Adrenal gland (tissue), 12 donors: ENCODE data around the gene RPL27. TPM values are rescaled to one million over a fixed set of nuclear protein-coding genes. Genes with fewer than 3 reads are reported as not detected.

Experiments
- DNase-seq, 7 donors: peaks; one replicate each; pipeline ENCODE4 v3.0.0-alpha.2; 2019 to 2020
- H3K27ac ChIP-seq, 5 donors: fragments of 200-600 bp; sonication (generic) in 4 of 5; 1 replicate in 3 of 5; 2 replicates in 2 of 5; pipeline versions ENCODE4 v1.5.1 to v1.8.0; 2016 to 2020; ENCODE audit warnings: mild to moderate bottlenecking in 1 of 5
- H3K27me3 ChIP-seq: fragments of 200-600 bp; 2 replicates; pipeline ENCODE4 v1.8.0; 2021
- H3K36me3 ChIP-seq, 2 donors: fragments of 200-600 bp; replicated peaks in 1 of 2; 1 replicate in 1 of 2; 2 replicates in 1 of 2; pipeline versions ENCODE4 v1.5.1 to v1.8.0; 2018 to 2022
- H3K4me1 ChIP-seq, 2 donors: fragments of 200-600 bp; replicated peaks in 1 of 2; 1 replicate in 1 of 2; 2 replicates in 1 of 2; pipeline versions ENCODE4 v1.5.1 to v1.8.0; 2018 to 2021
- H3K4me3 ChIP-seq, 4 donors: fragments of 200-600 bp; sonication (generic) in 3 of 4; one replicate each; pipeline ENCODE4 v1.5.1; 2016 to 2018
- H3K9me3 ChIP-seq, 3 donors: fragments of 200-600 bp; sonication (generic) in 1 of 3; replicated peaks in 1 of 3; 1 replicate in 2 of 3; 2 replicates in 1 of 3; pipeline versions ENCODE4 v1.5.1 to v1.8.0; 2016 to 2021
- CTCF ChIP-seq, 6 experiments: fragments of 450-650 bp in 4 of 6; fragments of 200-600 bp in 2 of 6; sonication (generic) in 1 of 6; IDR thresholded peaks; 1 replicate in 5 of 6; 2 replicates in 1 of 6; pipeline versions ENCODE4 v1.5.1 to v1.8.0; 2016 to 2021; ENCODE audit warnings: antibody characterized with exemption in 6 of 6, mild to moderate bottlenecking in 2 of 6, moderate library complexity in 1 of 6
- POLR2A ChIP-seq, 2 donors: fragments of 450-650 bp; IDR thresholded peaks; one replicate each; pipeline ENCODE4 v1.6.1; 2017; ENCODE audit warnings: antibody characterized with exemption in 2 of 2, mild to moderate bottlenecking in 2 of 2, moderate library complexity in 1 of 2
- WGBS, 4 donors: extraction: QIAGEN DNeasy Blood & Tissue Kit in 2 of 4; methylation state at CpG; one replicate each; pipeline versions ENCODE4 v1.1.5 to v1.1.7; 2013 to 2017; 5-methylcytosine and 5-hydroxymethylcytosine counted together
- intact Hi-C, 2 donors: fragments of 100-400 bp; cut with DNase I; formaldehyde crosslinking; loops; one replicate each; pipeline versions ENCODE4 v1.14.1 to v1.15.0; 2022 to 2023
- polyA plus RNA-seq, 3 donors: library from polyadenylated mRNA; stranded (reverse); fragments of 200-250 nt in 2 of 3; fragments of 350-450 nt in 1 of 3; fragmentation: Illumina TruSeq in 1 of 3; extraction: RNeasy Lipid Tissue Mini Kit (QIAGEN cat#74804) in 1 of 3; gene quantifications; one replicate each; pipeline ENCODE4 v1.2.3, GENCODE V29; 2013 to 2014
- small RNA-seq, 2 donors: library from RNA; depleted of rRNA; stranded (forward); fragments of <200 nt; gene quantifications; one replicate each; pipeline ENCODE3, GENCODE V24; 2016
- total RNA-seq, 9 donors: library from RNA; depleted of rRNA in 4 of 9; stranded (reverse); fragments of >200 nt in 4 of 9; fragments of 120-200 nt in 1 of 9; fragmentation: NEBNext Ultra II Directional in 1 of 9; extraction: Animal tissue kit (Norgen Biotek cat#: 25700) in 1 of 9; gene quantifications; one replicate each; pipeline versions ENCODE4 v1.1.0 to v1.2.4, GENCODE V29; 2013 to 2023
- donor health status: healthy with polysubstance abuse.
- donor health status: Bipolar disorder and iron deficiency.
- donor health status: DM: yes; HTN: yes; CAD: no.
- donor health status: DM: no; HTN: no; CAD: no.
- donor health status: DM: no; HTN: no; CAD: no.
- donor health status: DM: yes; HTN: yes; CAD: no.

The RPL27 gene
- total and polyA plus RNA-seq, 12 donors, result 356 to 2,291 (median 1,072) TPM

GRCh38 chr17:43042025-43042628 lies 43.9 kb downstream of the RPL27 start:
- H3K36me3 ChIP-seq, result no peaks in the 10 kb centered on the region
- H3K27ac ChIP-seq, result no peak overlapping the region
- intact Hi-C loops, result no loop called here
- WGBS, 4 donors, result 75 to 82% (median 81%) methylated on average over 5 of the region's 5 CpGs
- H3K27me3 ChIP-seq, result no peaks in the 10 kb centered on the region
- no peaks in the 10 kb centered on the region for H3K4me1 ChIP-seq
- no peak for DNase-seq
- no peak overlapping the region for H3K4me3 ChIP-seq
- no peak for TF ChIP-seq POLR2A (IDR thresholded peaks at IDR 0.05)
- no peak for TF ChIP-seq CTCF (IDR thresholded peaks at IDR 0.05)
- no peaks in the 10 kb centered on the region for H3K9me3 ChIP-seq

DNA sequence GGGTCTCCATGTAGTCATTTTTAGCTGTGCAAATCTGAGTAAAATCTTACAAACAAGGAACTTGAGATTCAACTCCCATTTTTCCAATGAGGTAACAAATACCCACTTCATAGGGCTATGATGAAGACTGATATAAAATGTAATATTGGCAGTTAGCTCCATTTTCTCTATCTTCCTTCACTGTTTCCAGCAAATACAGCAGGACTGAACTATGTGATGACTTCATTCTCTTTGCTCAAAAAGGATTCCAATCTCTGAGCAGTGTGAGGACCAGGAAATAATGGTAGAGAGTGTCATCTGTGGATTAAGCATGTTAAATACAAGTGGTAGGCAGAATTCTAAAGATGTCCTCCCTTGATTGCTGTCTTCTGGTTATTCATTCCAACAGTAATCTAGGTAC lies 45.1 kb downstream of the RPL27 start:
- intact Hi-C loops, result no loop called here
- TF ChIP-seq CTCF (IDR thresholded peaks at IDR 0.05) (no peak), POLR2A (IDR thresholded peaks at IDR 0.05) (no peak)
- H3K36me3 ChIP-seq, result no peaks in the 10 kb centered on the region

DNA sequence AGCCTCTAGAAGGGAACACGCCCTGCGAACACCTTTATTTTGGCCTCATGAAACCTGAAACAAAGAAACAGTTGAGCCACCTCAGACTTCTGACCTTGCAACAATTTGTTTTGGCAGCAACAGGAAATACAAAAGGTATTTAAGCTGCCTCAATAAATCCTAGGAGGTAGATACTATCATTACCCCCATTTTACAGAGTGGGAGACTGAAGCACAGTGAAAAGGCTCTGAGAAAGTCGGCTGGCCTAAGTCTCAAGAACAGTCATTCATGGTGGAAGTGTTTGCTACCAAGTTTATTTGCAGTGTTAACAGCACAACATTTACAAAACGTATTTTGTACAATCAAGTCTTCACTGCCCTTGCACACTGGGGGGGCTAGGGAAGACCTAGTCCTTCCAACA lies 45.8 kb downstream of the RPL27 start:
- H3K9me3 ChIP-seq, result no peaks in the 10 kb centered on the region
- no peaks in the 10 kb centered on the region for H3K36me3 ChIP-seq
- no peak for DNase-seq
- intact Hi-C loops, result no loop called here
- no peaks in the 10 kb centered on the region for H3K4me1 ChIP-seq
- 90 to 95% (median 92%) methylated on average over 4 of the region's 4 CpGs for WGBS, 4 donors
- no peak overlapping the region for H3K27ac ChIP-seq
- H3K27me3 ChIP-seq, result no peaks in the 10 kb centered on the region
- no peak overlapping the region for H3K4me3 ChIP-seq
- TF ChIP-seq POLR2A (IDR thresholded peaks at IDR 0.05) (no peak), CTCF (IDR thresholded peaks at IDR 0.05) (no peak)

More for the DNA sequence above, 45.1 kb downstream of the RPL27 start:
- H3K4me1 ChIP-seq, result no peaks in the 10 kb centered on the region
- H3K27me3 ChIP-seq, result no peaks in the 10 kb centered on the region
- no peak overlapping the region for H3K27ac ChIP-seq
- no peak overlapping the region for H3K4me3 ChIP-seq
- H3K9me3 ChIP-seq, result no peaks in the 10 kb centered on the region
- DNase-seq, result no peak

GRCh38 chr17:43051969-43052368 lies 53.8 kb downstream of the RPL27 start:
- Histone ChIP-seq H3K4me3 (no peak overlapping the region), H3K36me3 (no peaks in the 10 kb centered on the region), H3K27me3 (no peaks in the 10 kb centered on the region), H3K4me1 (no peaks in the 10 kb centered on the region), H3K27ac (no peak overlapping the region), H3K9me3 (no peaks in the 10 kb centered on the region)
- 86 to 100% (median 92%) methylated on average over 1 of the region's 1 CpG for WGBS, 4 donors
- intact Hi-C loops, result no loop called here
- TF ChIP-seq CTCF (IDR thresholded peaks at IDR 0.05) (no peak), POLR2A (IDR thresholded peaks at IDR 0.05) (no peak)
- DNase-seq, result no peak

Small RNA genes within 50 kb of the gene (small RNA-seq; reads per million reads assigned to genes)
- 0 reads per million in 2 donors for gene AARSD1

Other genes starting within 250 kb of the RPL27 start
- 10 to 100 TPM in 7 of 9 donors, 1 to 10 TPM in 2; 4.6 to 35.4 (median 16.1) TPM for gene RAMP2, start 237.2 kb upstream of the RPL27 start, total RNA-seq
- 10 to 100 TPM; 23.1 to 67.5 (median 37.9) TPM for gene RAMP2, start 237.2 kb upstream of the RPL27 start, polyA plus RNA-seq
- gene VPS25, start 225.0 kb upstream of the RPL27 start, total RNA-seq, result 100 to 1,000 TPM in 1 of 9 donors, 10 to 100 TPM in 8; 43.2 to 135 (median 52.6) TPM
- 10 to 100 TPM; 25.7 to 63.4 (median 37.0) TPM for gene VPS25, start 225.0 kb upstream of the RPL27 start, polyA plus RNA-seq
- under 1 TPM in 4 of 9 donors, not detected in 5; 0.18 to 0.46 (median 0.30) TPM for gene WNK4, start 217.8 kb upstream of the RPL27 start, total RNA-seq
- gene WNK4, start 217.8 kb upstream of the RPL27 start, polyA plus RNA-seq, result under 1 TPM; 0.05 to 0.08 (median 0.07) TPM
- gene COA3, start 199.7 kb upstream of the RPL27 start, total RNA-seq, result 100 to 1,000 TPM in 3 of 9 donors, 10 to 100 TPM in 6; 65.3 to 231 (median 84.8) TPM
- 10 to 100 TPM; 55.6 to 98.2 (median 91.1) TPM for gene COA3, start 199.7 kb upstream of the RPL27 start, polyA plus RNA-seq
- 1 to 10 TPM in 2 of 9 donors, under 1 TPM in 2, not detected in 5; 0.28 to 8.2 (median 0.96) TPM for gene CNTD1, start 199.6 kb upstream of the RPL27 start, total RNA-seq
- gene CNTD1, start 199.6 kb upstream of the RPL27 start, polyA plus RNA-seq, result under 1 TPM; 0.24 to 0.32 (median 0.27) TPM
- gene BECN1, start 174.1 kb upstream of the RPL27 start, total RNA-seq, result 100 to 1,000 TPM in 5 of 9 donors, 10 to 100 TPM in 4; 70.1 to 235 (median 104) TPM
- 10 to 100 TPM; 27.0 to 76.6 (median 33.1) TPM for gene BECN1, start 174.1 kb upstream of the RPL27 start, polyA plus RNA-seq
- 100 to 1,000 TPM in 3 of 9 donors, 10 to 100 TPM in 6; 45.8 to 136 (median 85.1) TPM for gene PSME3, start 165.0 kb upstream of the RPL27 start, total RNA-seq
- gene PSME3, start 165.0 kb upstream of the RPL27 start, polyA plus RNA-seq, result 100 to 1,000 TPM in 1 of 3 donors, 10 to 100 TPM in 2; 18.5 to 149 (median 25.4) TPM
- 1 to 10 TPM in 6 of 9 donors, under 1 TPM in 3; 0.60 to 2.2 (median 1.4) TPM for gene AOC2, start 153.8 kb upstream of the RPL27 start, total RNA-seq
- gene AOC2, start 153.8 kb upstream of the RPL27 start, polyA plus RNA-seq, result 1 to 10 TPM in 2 of 3 donors, under 1 TPM in 1; 0.95 to 1.6 (median 1.4) TPM
- 100 to 1,000 TPM in 2 of 9 donors, 10 to 100 TPM in 7; 21.6 to 133 (median 83.7) TPM for gene AOC3, start 147.2 kb upstream of the RPL27 start, total RNA-seq
- 10 to 100 TPM; 32.4 to 63.9 (median 59.7) TPM for gene AOC3, start 147.2 kb upstream of the RPL27 start, polyA plus RNA-seq
- under 1 TPM in 3 of 9 donors, not detected in 6; 0.11 to 0.18 (median 0.18) TPM for gene G6PC1, start 97.6 kb upstream of the RPL27 start, total RNA-seq
- gene G6PC1, start 97.6 kb upstream of the RPL27 start, polyA plus RNA-seq, result under 1 TPM in 1 of 3 donors, not detected in 2; 0.09 TPM
- 10 to 100 TPM; 16.4 to 60.7 (median 35.1) TPM for gene AARSD1, start 34.0 kb upstream of the RPL27 start, total RNA-seq
- 100 to 1,000 TPM in 2 of 3 donors, 10 to 100 TPM in 1; 49.0 to 206 (median 121) TPM for gene AARSD1, start 34.0 kb upstream of the RPL27 start, polyA plus RNA-seq
- under 1 TPM in 3 of 9 donors, not detected in 6; 0.18 to 0.67 (median 0.28) TPM for gene PTGES3L, start 18.3 kb upstream of the RPL27 start, total RNA-seq
- gene PTGES3L, start 18.3 kb upstream of the RPL27 start, polyA plus RNA-seq, result under 1 TPM; 0.61 to 0.72 (median 0.62) TPM
- 10 to 100 TPM; 14.3 to 29.7 (median 17.4) TPM for gene RUNDC1, start 17.9 kb upstream of the RPL27 start, total RNA-seq
- 10 to 100 TPM in 2 of 3 donors, 1 to 10 TPM in 1; 7.6 to 20.6 (median 10.3) TPM for gene RUNDC1, start 17.9 kb upstream of the RPL27 start, polyA plus RNA-seq
- 10 to 100 TPM; 38.4 to 72.9 (median 60.3) TPM for gene IFI35, start 8.4 kb downstream of the RPL27 start, total RNA-seq
- 10 to 100 TPM; 44.1 to 91.4 (median 68.1) TPM for gene IFI35, start 8.4 kb downstream of the RPL27 start, polyA plus RNA-seq
- gene VAT1, start 24.0 kb downstream of the RPL27 start, total RNA-seq, result 100 to 1,000 TPM; 280 to 744 (median 463) TPM
- gene VAT1, start 24.0 kb downstream of the RPL27 start, polyA plus RNA-seq, result 100 to 1,000 TPM; 177 to 311 (median 269) TPM
- gene RND2, start 26.8 kb downstream of the RPL27 start, total RNA-seq, result 1 to 10 TPM; 1.3 to 8.2 (median 4.0) TPM
- gene RND2, start 26.8 kb downstream of the RPL27 start, polyA plus RNA-seq, result 1 to 10 TPM; 2.4 to 6.3 (median 3.1) TPM
- 10 to 100 TPM in 2 of 9 donors, 1 to 10 TPM in 7; 1.9 to 10.4 (median 5.7) TPM for gene BRCA1, start 126.9 kb downstream of the RPL27 start, total RNA-seq
- 1 to 10 TPM; 1.1 to 3.4 (median 2.3) TPM for gene BRCA1, start 126.9 kb downstream of the RPL27 start, polyA plus RNA-seq
- gene NBR1, start 172.8 kb downstream of the RPL27 start, total RNA-seq, result 100 to 1,000 TPM in 7 of 9 donors, 10 to 100 TPM in 2; 63.6 to 139 (median 110) TPM
- 10 to 100 TPM; 38.6 to 83.4 (median 39.9) TPM for gene NBR1, start 172.8 kb downstream of the RPL27 start, polyA plus RNA-seq
- gene TMEM106A, start 213.5 kb downstream of the RPL27 start, total RNA-seq, result 10 to 100 TPM in 4 of 9 donors, 1 to 10 TPM in 5; 2.1 to 20.1 (median 9.0) TPM
- 1 to 10 TPM; 1.9 to 9.2 (median 4.5) TPM for gene TMEM106A, start 213.5 kb downstream of the RPL27 start, polyA plus RNA-seq
- gene CCDC200, start 230.2 kb downstream of the RPL27 start, total RNA-seq, result not detected
- not detected for gene CCDC200, start 230.2 kb downstream of the RPL27 start, polyA plus RNA-seq
- 1,000 to 10,000 TPM in 4 of 9 donors, not detected in 5; 1,199 to 3,253 (median 2,829) TPM for gene RNU2-1, start 235.6 kb downstream of the RPL27 start, total RNA-seq
- gene RNU2-1, start 235.6 kb downstream of the RPL27 start, polyA plus RNA-seq, result not detected